ENCODE measurements around the gene FOXP1.

FOXP1 gene

GRCh38 chr3:71580636-71581456 lies 2.7 kb downstream of the FOXP1 start:
- ChIA-PET POLR2A (no interaction called here), CTCF (no interaction called here)
- TF ChIP-seq CTCF (IDR thresholded peaks at IDR 0.05; ENCODE audit: control extremely low read depth, extremely low read depth, low read depth, missing control alignments), result no peak
- no peak for DNase-seq (ENCODE audit: extremely low spot score)

- ChIA-PET POLR2A (interaction anchor here (0.6 kb wide), 1 partner anchor 179 kb away, joined by 3 read pairs; no protein-coding TSS in a partner anchor), CTCF (no interaction called here)
- DNase-seq (ENCODE audit: extremely low spot score), result no peak
- no peak for TF ChIP-seq CTCF (IDR thresholded peaks at IDR 0.05; ENCODE audit: control extremely low read depth, extremely low read depth, low read depth, missing control alignments)
Observed at GRCh38 chr3:71579935-71580406, 3.6 kb downstream of the FOXP1 start.

- TF ChIP-seq CTCF (IDR thresholded peaks at IDR 0.05; ENCODE audit: control extremely low read depth, extremely low read depth, low read depth, missing control alignments), result no peak
- no peak for DNase-seq (ENCODE audit: extremely low spot score)
- POLR2A ChIA-PET, result interaction anchor here (0.6 kb wide), 1 partner anchor 179 kb away, joined by 3 read pairs; no protein-coding TSS in a partner anchor
- CTCF ChIA-PET, result no interaction called here
Observed at GRCh38 chr3:71579326-71579934, 4.1 kb downstream of the FOXP1 start.

GRCh38 chr3:71578054-71578751 lies 5.3 kb downstream of the FOXP1 start:
- no peak for DNase-seq (ENCODE audit: extremely low spot score)
- ChIA-PET POLR2A (no interaction called here), CTCF (no interaction called here)
- no peak for TF ChIP-seq CTCF (IDR thresholded peaks at IDR 0.05; ENCODE audit: control extremely low read depth, extremely low read depth, low read depth, missing control alignments)

GRCh38 chr3:71577011-71577410 lies 6.5 kb downstream of the FOXP1 start:
- no peak for TF ChIP-seq CTCF (IDR thresholded peaks at IDR 0.05; ENCODE audit: control extremely low read depth, extremely low read depth, low read depth, missing control alignments)
- ChIA-PET CTCF (interaction anchor here (1.9 kb wide), 1 partner anchor 10 kb away, joined by 4 read pairs; no protein-coding TSS in a partner anchor), POLR2A (no interaction called here)
- DNase-seq (ENCODE audit: extremely low spot score), result no peak

- TF ChIP-seq CTCF (IDR thresholded peaks at IDR 0.05; ENCODE audit: control extremely low read depth, extremely low read depth, low read depth, missing control alignments), result no peak
- POLR2A ChIA-PET, result no interaction called here
- no peak for DNase-seq (ENCODE audit: extremely low spot score)
- CTCF ChIA-PET, result interaction anchor here (1.0 to 1.9 kb wide), 2 partner anchors 8 to 14 kb away, joined by 3 to 4 read pairs; no protein-coding TSS in a partner anchor
Observed at GRCh38 chr3:71575433-71575832, 8.1 kb downstream of the FOXP1 start.

Measured in GM10248 (cell line).